Gastroesophageal sphincter (tissue), 3 donors: Measurements from ENCODE around the gene CARS2.

ENCODE experiments used
- CTCF ChIP-seq, 4 experiments: fragments of 200-600 bp in 2 of 4; fragments of 450-650 bp in 2 of 4; sonication (generic) in 1 of 4; IDR thresholded peaks; one replicate each; pipeline ENCODE4 v1.5.1; 2017 to 2019; ENCODE audit warnings: antibody characterized with exemption in 4 of 4, mild to moderate bottlenecking in 2 of 4, moderate library complexity in 2 of 4
- POLR2A ChIP-seq, 2 donors: fragments of 450-650 bp; IDR thresholded peaks; one replicate each; pipeline ENCODE4 v1.6.1; 2017; ENCODE audit warnings: antibody characterized with exemption in 2 of 2, mild to moderate bottlenecking in 2 of 2, moderate library complexity in 1 of 2

- TF ChIP-seq CTCF (IDR thresholded peaks at IDR 0.05) (no peak), POLR2A (IDR thresholded peaks at IDR 0.05) (no peak)
Observed at GRCh38 chr13:110748271-110748670, 42.4 kb upstream of the CARS2 start.
